GM12878 (cell line): Measurements from ENCODE around the gene ARHGEF38. TPM values are rescaled to one million over a fixed set of nuclear protein-coding genes. Genes with fewer than 3 reads are reported as not detected.

Source experiments
- ATAC-seq: fragments of 200-7000 bp; cut with Tn5 transposase; 3 replicates; pipeline ENCODE4 v1.9.1; 2020; ENCODE audit warnings: mild to moderate bottlenecking, moderate library complexity
- BruUV-seq: library from RNA; stranded (reverse); fragments of 400-500 nt; replicated peaks from 2 replicates; lab custom pipeline; 2021; lab: Mats Ljungman, UMichigan
- CTCF ChIA-PET: fragments of 300-600 bp; sonication (Branson Sonifier 250); formaldehyde crosslinking; extraction: SDS; loops from one replicate; lab custom pipeline; 2021; ENCODE audit warnings: inconsistent platforms; lab: Yijun Ruan, JAX
- POLR2A ChIA-PET: fragments of 350-600 bp; formaldehyde crosslinking; extraction: SDS; loops from one replicate; lab custom pipeline; 2021; ENCODE audit warnings: inconsistent platforms; lab: Charles Lee
- RAD21 ChIA-PET: fragments of 300-600 bp; sonication (Branson Sonifier 250); formaldehyde crosslinking; loops from one replicate; lab custom pipeline; 2023; ENCODE audit warnings: antibody characterized with exemption; ENCODE audit not compliant: unreplicated experiment; lab: Charles Lee
- SMC1A ChIA-PET: fragments of 300-600 bp; sonication (Branson Sonifier 250); formaldehyde crosslinking; loops from one replicate; lab custom pipeline; 2023; ENCODE audit not compliant: unreplicated experiment, uncharacterized antibody; lab: Charles Lee
- DNase-seq: peaks from one replicate; pipeline ENCODE4 v3.0.0-alpha.2; 2011; ENCODE audit warnings: low read depth, low spot score
- FAIRE-seq: peaks from 3 replicates; lab custom pipeline; 2011; peaks lifted over from hg19 to GRCh38; lab: Jason Lieb, UNC
- H2AFZ ChIP-seq: 2 replicates; pipeline ENCODE4 v1.6.0; 2011; ENCODE audit warnings: low read depth, low read length, control low read depth; ENCODE audit not compliant: control insufficient read depth
- H3K27ac ChIP-seq: 2 replicates; pipeline ENCODE4 v1.5.1; 2011; ENCODE audit warnings: control low read depth; ENCODE audit not compliant: control insufficient read depth, insufficient read depth
- H3K27me3 ChIP-seq, 2 experiments: replicated peaks in 1 of 2; 2 replicates each; pipeline versions ENCODE4 v1.6.0 to v1.6.1; 2011; ENCODE audit warnings: low read length in 1 of 2; ENCODE audit not compliant: control insufficient read depth in 2 of 2, insufficient read depth in 2 of 2
- H3K36me3 ChIP-seq, 2 experiments: 2 replicates each; pipeline ENCODE4 v1.5.1; 2011; ENCODE audit warnings: low read length in 1 of 2; ENCODE audit not compliant: control insufficient read depth in 2 of 2, insufficient read depth in 2 of 2
- H3K4me1 ChIP-seq: 2 replicates; pipeline ENCODE4 v1.6.1; 2011; ENCODE audit warnings: mild to moderate bottlenecking, low read length, moderate library complexity, mixed read lengths; ENCODE audit not compliant: control insufficient read depth, insufficient read depth
- H3K4me2 ChIP-seq: 2 replicates; pipeline ENCODE4 v1.6.0; 2011; ENCODE audit warnings: control low read depth; ENCODE audit not compliant: control insufficient read depth, insufficient read depth
- H3K4me3 ChIP-seq: fragments of 200-600 bp; sonication (generic); 2 replicates; pipeline ENCODE4 v1.5.1; 2016
- H3K79me2 ChIP-seq: 2 replicates; pipeline ENCODE4 v1.6.0; 2011; ENCODE audit warnings: low read length; ENCODE audit not compliant: control insufficient read depth, insufficient read depth
- H3K9ac ChIP-seq: 2 replicates; pipeline ENCODE4 v1.8.0; 2011; ENCODE audit warnings: low read length, control low read depth, mixed read lengths; ENCODE audit not compliant: control insufficient read depth, insufficient read depth
- H3K9me3 ChIP-seq: replicated peaks from 3 replicates; pipeline ENCODE4 v1.5.1; 2011; ENCODE audit warnings: mild to moderate bottlenecking, low read length; ENCODE audit not compliant: control insufficient read depth, insufficient read depth
- H4K20me1 ChIP-seq: 2 replicates; pipeline ENCODE4 v1.6.0; 2011; ENCODE audit not compliant: control insufficient read depth, insufficient read depth
- BCL11A ChIP-seq: IDR thresholded peaks from 2 replicates; pipeline ENCODE4 v1.6.1; 2011; ENCODE audit warnings: low read depth, low read length
- ESRRA ChIP-seq: IDR thresholded peaks from 2 replicates; pipeline ENCODE4 v1.6.1; 2012; ENCODE audit warnings: mild to moderate bottlenecking, low read length, improper control_type of control experiment
- GATAD2B ChIP-seq: fragments of 450-650 bp; conservative IDR thresholded peaks from 2 replicates; pipeline ENCODE4 v1.6.1; 2017; ENCODE audit warnings: low read depth, mild to moderate bottlenecking, moderate library complexity
- IKZF2 ChIP-seq, 2 experiments: fragments of 450-650 bp; IDR thresholded peaks; 2 replicates each; pipeline ENCODE4 v1.6.1; 2017; ENCODE audit warnings: mild to moderate bottlenecking in 2 of 2, moderate library complexity in 2 of 2
- JUNB ChIP-seq: IDR thresholded peaks from 2 replicates; pipeline ENCODE4 v1.6.1; 2016; ENCODE audit warnings: antibody characterized with exemption, mild to moderate bottlenecking
- STAT1 ChIP-seq: fragments of 450-650 bp; conservative IDR thresholded peaks from 2 replicates; pipeline ENCODE4 v1.6.1; 2014; ENCODE audit warnings: antibody characterized with exemption, mild to moderate bottlenecking
- ZBTB11 ChIP-seq: fragments of 450-650 bp; formaldehyde crosslinking; IDR thresholded peaks from 2 replicates; pipeline ENCODE4 v1.5.0; 2022; ENCODE audit warnings: mild to moderate bottlenecking, missing genetic modification characterization
- ZNF622 ChIP-seq: fragments of 450-650 bp; IDR thresholded peaks from 2 replicates; pipeline ENCODE4 v1.6.1; 2017; ENCODE audit warnings: mild to moderate bottlenecking, inconsistent platforms
- WGBS: methylation state at CpG from one replicate; pipeline ENCODE4 v1.1.6; 2016; ENCODE audit warnings: low lambda C conversion rate; ENCODE audit not compliant: insufficient replicate concordance, insufficient coverage; ENCODE audit errors: missing lambda C conversion rate; 5-methylcytosine and 5-hydroxymethylcytosine counted together
- in situ Hi-C: fragments of 300-500 bp; cut with MboI; formaldehyde crosslinking; loops from 9 replicates; pipeline ENCODE4 v1.14.3; 2018; ENCODE audit warnings: mixed read lengths
- intact Hi-C: fragments of 100-400 bp; cut with micrococcal nuclease; formaldehyde crosslinking; loops from one replicate; pipeline ENCODE4 v1.14.2; 2022; ENCODE audit not compliant: unreplicated experiment
- polyA plus RNA-seq, 11 experiments: library from polyadenylated mRNA; depleted of rRNA in 4 of 11; unstranded in 6 of 11; stranded (reverse) in 5 of 11; fragments of >200 nt; fragmentation: Nextera tagmentation in 4 of 11; fragmentation: Illumina TruSeq in 1 of 11; extraction: Ambion mirVana in 4 of 11; extraction: Trizol in 1 of 11; gene quantifications; 1 replicate in 1 of 11; 2 replicates in 10 of 11; pipeline versions ENCODE4 v1.2.1 to v1.2.3, GENCODE V29; 2011 to 2016; ENCODE audit warnings: inconsistent platforms in 2 of 11, missing spikeins in 2 of 11, low read depth in 1 of 11
- total RNA-seq, 4 experiments: library from RNA; depleted of rRNA in 3 of 4; stranded (reverse); fragments of >200 nt in 3 of 4; fragmentation: Illumina TruSeq in 1 of 4; extraction: Trizol in 1 of 4; gene quantifications; 2 replicates each; pipeline versions ENCODE4 v1.2.1 to v1.2.3, GENCODE V29; 2013 to 2021

Gene ARHGEF38
- total and polyA plus RNA-seq, 10 of the 15 experiments (the other 5 are each of a cell fraction or from before 2014, with no cell fraction given) = 0.01 to 1.1 (median 0.09) TPM; not detected in 2

DNA sequence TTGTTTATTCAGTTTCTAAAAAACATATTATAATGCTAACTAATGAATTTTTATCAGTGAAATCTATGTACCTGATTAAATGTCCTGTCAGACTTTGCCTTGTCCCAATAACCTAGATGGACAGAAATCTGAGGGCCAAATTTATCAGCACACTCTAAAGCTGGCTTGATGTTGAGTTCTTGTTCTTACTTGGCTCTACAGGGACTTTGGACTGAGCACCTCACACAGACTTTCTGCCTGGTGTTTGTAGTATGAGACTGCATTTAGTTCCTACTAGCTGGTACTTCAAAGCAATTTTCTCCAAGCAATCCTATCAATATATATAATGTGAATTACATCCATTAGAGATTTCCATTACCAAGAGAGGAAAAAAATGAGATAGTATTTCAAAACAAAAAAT, 118.3 kb downstream of the ARHGEF38 start (continued):
- no peak for TF ChIP-seq ZBTB11 (CRISPR knock-in tag)
- TF ChIP-seq JUNB = no peak
- no peak for TF ChIP-seq IKZF2 (IDR thresholded peaks at IDR 0.05)
- TF ChIP-seq ZNF622 = no peak
- no peak for TF ChIP-seq STAT1
- no peak for TF ChIP-seq BCL11A
- TF ChIP-seq GATAD2B = no peak

GRCh38 chr4:105671301-105671700, 118.9 kb downstream of the ARHGEF38 start:
- in situ Hi-C loops = no loop called here

More at GRCh38 chr4:105671301-105671700, 118.9 kb downstream of the ARHGEF38 start:
- no peak for TF ChIP-seq ESRRA
- Histone ChIP-seq H3K9ac (no peak overlapping the region), H3K36me3 (no peaks in the 10 kb centered on the region), H3K9me3 (no peaks in the 10 kb centered on the region), H3K4me3 (no peak overlapping the region), H3K4me1 (no peaks in the 10 kb centered on the region), H2AFZ (no peak overlapping the region), H3K27me3 (no peaks in the 10 kb centered on the region), H3K4me2 (no peak overlapping the region), H4K20me1 (no peaks in the 10 kb centered on the region), H3K27ac (no peak overlapping the region), H3K79me2 (no peaks in the 10 kb centered on the region)
- SMC1A ChIA-PET = interaction anchor here (0.8 to 2.8 kb wide), 3 partner anchors 38 to 156 kb away, joined by 3 to 12 read pairs (median 3); no protein-coding TSS in a partner anchor
- POLR2A ChIA-PET = no interaction called here
- no peak for FAIRE-seq
- CTCF ChIA-PET = interaction anchor here (0.9 to 1.2 kb wide), 3 partner anchors 11 to 173 kb away, joined by 3 to 4 read pairs (median 3); no protein-coding TSS in a partner anchor
- RAD21 ChIA-PET = no interaction called here
- BruUV-seq = no TSS peak
- no peak for ATAC-seq
- WGBS = 81% methylated on average over 2 of the region's 2 CpGs
- intact Hi-C loops = no loop called here
- DNase-seq = no peak
